GM21825 (cell line): ENCODE results near the gene SCN4A.

Experiments used
- ATAC-seq: cut with Tn5 transposase; IDR thresholded peaks from one replicate; pipeline ENCODE4 v1.9.1; 2021; ENCODE audit warnings: mild to moderate bottlenecking, moderate library complexity; ENCODE audit not compliant: unreplicated experiment

The SCN4A gene

DNA sequence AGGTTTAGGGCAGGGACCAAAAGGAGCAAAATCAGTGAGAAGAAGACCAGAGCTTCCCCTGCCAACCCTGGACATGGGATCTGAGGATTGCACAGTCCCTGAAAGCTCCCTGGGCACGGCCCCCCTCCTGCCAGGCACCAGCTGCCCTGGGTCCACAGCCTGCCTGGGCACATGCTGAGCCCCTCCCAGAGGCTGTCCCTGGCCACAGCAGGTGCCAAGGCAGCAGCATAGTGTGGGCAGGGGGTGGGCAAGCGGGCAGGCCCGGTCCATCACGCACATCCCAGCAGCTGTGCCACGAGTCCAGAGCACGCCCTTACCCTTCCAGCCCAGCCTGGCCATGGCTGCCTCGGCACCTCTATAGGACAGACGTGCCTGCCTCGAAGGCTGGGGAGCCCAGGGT lies 12.7 kb downstream of the SCN4A start:
- no peak for ATAC-seq

DNA sequence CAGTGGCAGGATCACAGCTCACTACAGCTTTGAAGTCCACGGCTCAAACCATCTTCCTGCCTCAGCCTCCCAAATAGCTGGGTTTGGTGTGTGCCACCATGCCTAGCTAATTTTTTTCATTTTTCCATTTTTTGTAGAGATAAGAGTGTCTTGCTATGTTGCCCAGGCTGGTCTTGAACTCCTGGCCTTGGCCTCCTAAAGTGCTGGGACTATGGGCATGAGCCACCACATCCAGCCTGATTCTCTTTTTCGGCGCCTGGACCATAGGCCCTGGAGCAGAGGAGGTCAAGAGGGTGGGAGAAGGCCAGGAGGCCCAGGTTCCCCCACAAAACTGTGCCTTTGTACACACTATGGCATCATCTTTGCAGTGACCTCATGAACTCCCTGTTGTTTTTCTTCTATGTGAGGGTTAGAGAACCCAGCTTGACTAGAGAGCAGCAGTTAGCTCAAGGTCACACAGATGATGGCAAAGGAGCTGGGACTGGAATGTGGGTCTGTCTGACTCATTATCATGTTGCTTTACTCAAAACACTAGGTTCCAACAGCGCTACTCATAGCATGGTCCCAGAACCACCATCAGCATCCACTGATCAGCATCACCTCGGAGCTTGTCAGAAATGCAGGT lies 16.3 kb downstream of the SCN4A start:
- ATAC-seq = no peak

- no peak for ATAC-seq
Observed at GRCh38 chr17:63955791-63956190, 16.9 kb downstream of the SCN4A start.

- ATAC-seq = no peak
Observed at GRCh38 chr17:63955232-63955631, 17.5 kb downstream of the SCN4A start.

DNA sequence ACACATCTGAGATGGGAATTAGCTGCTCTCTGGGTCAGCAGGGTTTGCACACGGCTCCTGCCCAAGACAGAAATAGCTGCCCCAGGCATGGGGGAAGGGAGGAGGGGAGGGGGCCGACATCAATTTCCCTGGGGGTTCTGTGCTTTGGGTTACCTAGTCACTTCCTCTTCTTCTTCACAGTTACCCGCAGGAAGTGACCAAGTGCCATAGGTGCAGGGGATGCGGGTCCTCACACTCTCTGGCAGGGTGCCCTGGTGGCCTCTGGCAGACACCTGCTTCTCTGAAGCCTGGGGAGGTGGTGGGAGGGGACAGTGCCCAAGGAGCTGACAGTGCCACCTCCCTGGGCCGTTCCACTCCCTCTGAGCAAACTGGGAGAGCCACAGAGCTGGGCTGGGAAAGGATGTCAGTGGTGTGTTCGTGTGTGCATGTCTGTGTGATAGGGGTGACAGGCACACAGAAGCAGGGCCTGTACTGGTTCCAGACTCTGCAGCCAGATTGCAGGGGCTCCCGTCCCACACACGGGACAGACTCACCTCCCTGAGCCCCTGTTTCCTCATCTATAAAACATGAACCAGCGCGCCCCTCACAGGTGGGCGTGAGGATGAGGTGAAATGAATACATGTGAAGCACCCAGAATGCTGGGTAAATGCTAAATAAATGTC lies 18.2 kb downstream of the SCN4A start:
- peak; percentile 63 for ATAC-seq

DNA sequence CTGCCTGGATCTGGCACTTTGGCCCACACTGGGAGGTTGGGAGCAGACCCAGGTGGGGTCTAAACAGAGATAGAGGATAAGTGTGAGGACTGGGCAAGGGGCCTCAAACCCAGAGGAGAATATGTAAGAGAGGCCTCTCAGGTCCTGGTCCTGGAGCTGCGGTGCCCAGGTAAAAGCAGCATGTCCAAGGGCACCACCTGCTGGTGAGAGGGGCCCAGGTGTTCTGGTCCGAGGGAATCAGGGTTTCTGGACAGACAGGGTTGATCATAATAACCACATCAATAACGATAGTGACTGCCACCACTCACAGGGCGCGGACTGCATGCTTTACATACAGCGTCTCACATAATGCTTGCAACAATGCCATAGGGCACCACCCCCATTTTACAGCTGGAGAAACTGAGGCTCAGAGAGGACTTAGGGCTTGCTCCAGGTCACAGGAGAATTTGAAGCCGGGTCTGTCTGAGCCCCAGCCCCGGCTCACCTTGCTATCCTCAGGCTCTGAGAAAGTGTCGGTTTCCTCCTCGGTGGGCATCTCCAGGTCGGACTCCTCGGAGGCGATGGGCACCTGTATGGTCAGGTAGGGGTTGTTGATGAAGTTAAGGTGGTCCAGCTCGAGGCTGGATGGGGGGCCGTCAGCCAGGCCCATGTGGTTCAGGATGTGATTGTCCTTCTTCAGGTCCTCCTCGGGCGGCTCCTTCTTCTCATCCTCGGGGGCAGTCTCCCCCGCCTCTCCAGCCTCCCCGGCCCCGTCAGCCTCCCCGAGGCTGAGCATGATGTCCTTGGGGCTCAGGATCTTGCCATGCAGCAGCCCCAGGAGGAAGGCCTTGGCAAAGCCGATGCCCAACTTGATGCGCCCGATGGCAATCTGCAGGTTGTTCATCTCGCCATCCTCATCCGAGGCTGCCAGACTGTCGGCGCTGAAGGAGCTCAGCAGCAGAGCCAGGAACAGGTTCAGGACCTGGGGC lies 21.5 kb downstream of the SCN4A start:
- no peak for ATAC-seq

DNA sequence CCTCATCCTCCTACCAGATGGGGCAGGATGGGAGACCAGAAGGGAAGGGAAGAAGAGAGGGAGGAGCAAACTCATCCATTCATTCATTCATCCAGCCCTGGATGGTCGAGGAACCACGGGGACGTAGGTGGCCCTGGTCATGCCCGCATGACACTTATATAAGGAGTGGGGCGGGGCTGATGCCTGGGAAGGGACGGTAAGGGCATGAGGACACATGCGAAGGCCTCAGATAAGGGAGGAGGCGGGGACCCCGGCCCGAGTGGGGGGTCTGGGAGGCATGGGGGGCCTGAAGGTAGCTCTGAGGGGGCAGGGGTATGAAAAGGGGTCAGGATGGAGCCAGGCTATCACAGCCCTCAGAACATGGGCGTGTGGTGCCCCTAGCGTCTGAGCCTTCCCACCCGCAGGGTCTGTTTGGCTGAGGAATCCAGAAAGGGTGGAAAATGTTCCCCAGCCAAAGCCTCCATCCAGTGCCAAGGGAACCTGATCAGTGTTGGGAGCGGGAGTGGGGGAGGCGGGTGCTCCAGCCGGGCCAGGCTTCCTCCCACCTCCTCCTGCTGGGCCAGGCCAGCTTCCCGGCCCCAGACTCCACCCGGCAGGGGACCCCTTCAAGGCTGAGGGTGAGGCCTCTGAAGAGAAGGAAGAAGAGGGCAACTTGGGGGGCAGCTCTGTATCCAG lies 23.0 kb downstream of the SCN4A start:
- ATAC-seq = no peak

- ATAC-seq = no peak
Observed at GRCh38 chr17:63948521-63948920, 24.2 kb downstream of the SCN4A start.

DNA sequence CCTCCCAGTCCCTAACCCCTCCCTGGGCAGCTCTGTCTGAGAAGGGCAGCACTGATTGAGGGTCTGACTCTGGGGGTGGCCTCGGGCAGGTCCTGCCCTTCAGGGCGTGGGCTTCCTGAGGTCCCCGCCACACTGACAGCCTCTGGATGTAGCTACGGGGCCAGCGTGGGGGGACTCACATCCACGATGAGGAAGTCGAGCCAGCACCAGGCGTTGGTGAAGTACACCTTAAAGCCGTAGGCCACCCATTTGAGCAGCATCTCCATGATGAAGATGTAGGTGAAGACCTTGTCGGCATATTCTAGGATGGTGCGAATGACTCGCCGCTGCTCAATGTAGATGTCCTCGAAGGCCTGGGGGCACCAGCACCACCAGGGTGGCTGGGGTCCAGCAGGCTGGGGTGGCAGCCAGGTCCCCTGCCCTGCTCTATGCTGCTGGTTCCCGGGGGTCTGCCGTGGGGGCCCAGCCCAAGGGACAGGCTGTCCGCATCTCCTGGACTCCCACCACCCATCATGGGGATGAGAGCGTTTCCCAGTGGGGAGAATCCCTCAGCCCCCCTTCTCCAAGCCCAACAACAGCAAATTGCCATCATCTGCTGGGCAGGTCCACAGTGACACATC lies 24.9 kb downstream of the SCN4A start:
- no peak for ATAC-seq

- ATAC-seq = no peak
Observed at GRCh38 chr17:63946440-63947363, 26.0 kb downstream of the SCN4A start.

DNA sequence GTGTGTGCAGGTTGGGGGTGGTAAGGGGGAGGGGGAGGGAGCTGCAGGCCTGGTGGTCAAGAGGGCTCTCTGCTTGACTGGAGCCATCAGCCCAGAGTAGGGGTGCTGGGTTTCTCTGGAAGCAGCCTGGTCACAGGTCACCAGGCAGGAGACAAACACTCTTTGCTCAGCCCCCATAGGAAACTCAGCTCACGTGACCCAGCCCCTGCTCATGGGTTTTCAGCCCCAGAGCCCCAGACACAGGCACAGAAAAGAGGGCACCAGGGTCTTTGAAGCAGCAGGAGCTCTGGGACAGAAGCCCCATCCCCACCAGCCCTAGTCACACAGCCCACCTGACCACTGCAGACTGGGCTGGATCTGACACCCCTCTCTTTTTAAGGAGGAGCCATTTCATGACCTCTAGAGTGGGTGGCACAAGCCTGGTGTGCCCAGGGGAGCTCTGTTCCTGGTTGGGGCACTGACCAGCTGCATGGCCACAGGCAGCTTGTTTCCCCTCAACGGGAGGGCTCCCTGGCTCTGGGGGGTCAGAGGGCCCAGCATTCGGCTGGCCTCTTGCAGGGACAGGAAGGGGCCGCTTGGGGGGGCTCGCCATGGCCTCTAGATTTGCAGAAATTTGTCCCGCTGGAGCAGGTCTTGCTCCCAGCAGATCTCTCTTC lies 26.8 kb downstream of the SCN4A start:
- no peak for ATAC-seq

DNA sequence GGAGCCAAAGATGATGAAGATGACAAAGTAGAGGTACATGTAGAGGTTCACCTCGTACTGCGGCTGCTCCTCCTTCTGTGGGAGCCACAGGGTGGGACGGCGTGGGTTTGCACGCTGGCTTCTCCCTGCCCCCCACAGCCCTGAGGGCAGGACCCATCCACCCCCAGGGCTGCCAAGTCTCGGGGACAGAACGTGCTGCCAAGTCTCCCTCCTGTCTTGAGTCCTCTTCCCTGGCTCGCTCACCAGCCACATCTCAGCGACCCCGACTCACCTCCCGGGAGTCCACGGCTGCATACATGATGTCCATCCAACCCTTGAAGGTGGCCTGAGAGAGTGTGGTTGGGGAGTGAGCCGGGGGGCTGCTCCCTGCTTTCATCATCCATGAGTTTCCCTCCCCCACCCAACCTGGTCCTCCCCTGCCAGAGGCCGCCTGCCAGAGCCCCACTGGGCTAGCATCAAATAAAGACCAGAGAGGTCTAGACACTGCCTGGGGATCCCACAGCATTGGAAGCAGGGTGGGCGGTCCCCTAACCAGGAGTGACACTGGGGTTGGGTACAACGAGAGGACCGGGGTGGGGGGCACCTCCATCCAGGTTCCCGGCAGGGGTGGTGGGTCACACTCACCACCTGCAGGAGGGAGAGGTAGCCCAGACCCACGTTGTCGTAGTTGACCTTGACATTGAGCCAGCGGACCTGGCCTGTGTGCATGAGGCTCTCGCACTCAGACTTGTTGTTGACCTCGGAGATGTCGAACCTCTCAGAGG lies 27.8 kb downstream of the SCN4A start:
- ATAC-seq = no peak

- ATAC-seq = no peak
Observed at GRCh38 chr17:63943745-63944144, 29.0 kb downstream of the SCN4A start.

- ATAC-seq = no peak
Observed at GRCh38 chr17:63942309-63942985, 30.3 kb downstream of the SCN4A start.

GRCh38 chr17:63941751-63942150 lies 31.0 kb downstream of the SCN4A start:
- ATAC-seq = no peak

GRCh38 chr17:63941162-63941561 lies 31.6 kb downstream of the SCN4A start:
- ATAC-seq = no peak

- no peak for ATAC-seq
Observed at GRCh38 chr17:63940584-63940983, 32.1 kb downstream of the SCN4A start.

DNA sequence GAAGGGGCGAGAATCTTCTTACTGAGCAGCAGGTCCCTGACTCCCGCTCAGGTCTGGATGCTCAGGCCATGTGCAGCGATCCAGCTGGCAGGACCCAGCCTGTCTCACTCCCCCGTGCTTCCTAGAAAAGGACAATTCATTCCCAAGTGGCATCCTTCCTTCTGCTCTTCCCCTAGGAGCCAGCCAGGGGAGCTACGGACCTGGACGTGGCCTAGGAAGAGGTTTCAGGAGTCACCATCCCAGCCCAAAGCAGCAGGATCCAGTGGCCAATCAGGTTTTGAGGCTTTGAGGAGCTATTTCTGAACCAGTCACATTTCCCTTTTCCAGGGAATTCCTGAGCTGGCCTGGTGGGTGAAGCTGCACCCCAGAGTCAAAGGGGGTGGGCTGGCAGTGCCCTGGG lies 32.8 kb downstream of the SCN4A start:
- no peak for ATAC-seq
